Smooth muscle cell (in vitro differentiated cells): Measurements from ENCODE around the gene CYB561D1. TPM values are rescaled to one million over a fixed set of nuclear protein-coding genes. Genes with fewer than 3 reads are reported as not detected.
A peak's percentile ranks its signal among the peaks of the same experiment; 100 is the strongest.

Source experiments
- DNase-seq: peaks from one replicate; lab custom pipeline; 2025; ENCODE audit not compliant: unreplicated experiment; lab: John Stamatoyannopoulos, UW
- H2AFZ ChIP-seq: fragments of 200-600 bp; sonication (generic); 2 replicates; pipeline ENCODE4 v1.6.0; 2016; ENCODE audit warnings: antibody characterized with exemption, low read depth, mild to moderate bottlenecking
- H3F3A ChIP-seq: fragments of 200-600 bp; sonication (generic); 2 replicates; pipeline ENCODE4 v1.6.0; 2017; ENCODE audit warnings: antibody characterized with exemption, low read depth
- H3K27ac ChIP-seq: fragments of 200-600 bp; sonication (generic); 2 replicates; pipeline ENCODE4 v1.5.1; 2016; ENCODE audit warnings: low read depth, mild to moderate bottlenecking
- H3K27me3 ChIP-seq: fragments of 200-600 bp; sonication (generic); 2 replicates; pipeline ENCODE4 v1.6.1; 2016; ENCODE audit warnings: low read depth, mild to moderate bottlenecking
- H3K36me3 ChIP-seq: fragments of 200-600 bp; sonication (generic); 2 replicates; pipeline ENCODE4 v1.5.1; 2016; ENCODE audit warnings: low read depth
- H3K4me1 ChIP-seq: fragments of 200-600 bp; sonication (generic); 2 replicates; pipeline ENCODE4 v1.5.1; 2016; ENCODE audit warnings: low read depth
- H3K4me2 ChIP-seq: fragments of 200-600 bp; sonication (generic); 2 replicates; pipeline ENCODE4 v1.6.0; 2016; ENCODE audit warnings: mild to moderate bottlenecking
- H3K4me3 ChIP-seq: fragments of 200-600 bp; sonication (generic); 2 replicates; pipeline ENCODE4 v1.5.1; 2016; ENCODE audit warnings: mild to moderate bottlenecking
- H3K79me2 ChIP-seq: fragments of 200-600 bp; sonication (generic); 2 replicates; pipeline ENCODE4 v1.6.0; 2016; ENCODE audit warnings: low read depth, mild to moderate bottlenecking
- H3K9ac ChIP-seq: fragments of 200-600 bp; sonication (generic); 2 replicates; pipeline ENCODE4 v1.6.0; 2016; ENCODE audit warnings: low read depth
- H3K9me3 ChIP-seq: fragments of 200-600 bp; sonication (generic); replicated peaks from 2 replicates; pipeline ENCODE4 v1.5.1; 2016; ENCODE audit warnings: low read depth
- H4K20me1 ChIP-seq: fragments of 200-600 bp; sonication (generic); 2 replicates; pipeline ENCODE4 v1.6.0; 2016; ENCODE audit warnings: low read depth
- CTCF ChIP-seq: fragments of 200-600 bp; sonication (generic); IDR thresholded peaks from 2 replicates; pipeline ENCODE4 v1.5.1; 2017; ENCODE audit warnings: borderline replicate concordance, mild to moderate bottlenecking, antibody characterized with exemption; ENCODE audit not compliant: insufficient read depth, poor library complexity, severe bottlenecking
- WGBS: methylation state at CpG from one replicate; pipeline ENCODE4 v1.1.7; 2016; ENCODE audit warnings: low lambda C conversion rate; 5-methylcytosine and 5-hydroxymethylcytosine counted together
- polyA plus RNA-seq: library from polyadenylated mRNA; unstranded; fragments of >200 nt; fragmentation: Nextera tagmentation; extraction: Ambion mirVana; gene quantifications from 2 replicates; pipeline ENCODE4 v1.2.1, GENCODE V29; 2016
- total RNA-seq: library from RNA; depleted of rRNA; stranded (reverse); fragments of >200 nt; gene quantifications from 2 replicates; pipeline ENCODE4 v1.2.3, GENCODE V29; 2014

Gene CYB561D1
- total and polyA plus RNA-seq, 2 experiments from 2014 or later = 4.5 to 5.3 TPM

GRCh38 chr1:109531826-109532364, 38.0 kb downstream of the CYB561D1 start:
- no peaks in the 10 kb centered on the region for H4K20me1 ChIP-seq
- no peak overlapping the region for H3K9ac ChIP-seq
- WGBS = 53% methylated on average over 16 of the region's 16 CpGs
- no peak overlapping the region for H3K4me3 ChIP-seq
- H3K36me3 ChIP-seq = no peaks in the 10 kb centered on the region
- H3K4me1 ChIP-seq = no peaks in the 10 kb centered on the region
- TF ChIP-seq CTCF = no peak
- H3K4me2 ChIP-seq = peak overlapping the region; percentile 49
- no peaks in the 10 kb centered on the region for H3K9me3 ChIP-seq
- H2AFZ ChIP-seq = no peak overlapping the region
- no peaks in the 10 kb centered on the region for H3F3A ChIP-seq
- no peak for DNase-seq
- peaks cover 5% of the 10 kb centered on the region for H3K27me3 ChIP-seq
- H3K79me2 ChIP-seq = no peaks in the 10 kb centered on the region
- no peak overlapping the region for H3K27ac ChIP-seq

GRCh38 chr1:109532365-109533136, 38.7 kb downstream of the CYB561D1 start:
- peak overlapping the region; percentile 63 for H3K4me2 ChIP-seq

DNA sequence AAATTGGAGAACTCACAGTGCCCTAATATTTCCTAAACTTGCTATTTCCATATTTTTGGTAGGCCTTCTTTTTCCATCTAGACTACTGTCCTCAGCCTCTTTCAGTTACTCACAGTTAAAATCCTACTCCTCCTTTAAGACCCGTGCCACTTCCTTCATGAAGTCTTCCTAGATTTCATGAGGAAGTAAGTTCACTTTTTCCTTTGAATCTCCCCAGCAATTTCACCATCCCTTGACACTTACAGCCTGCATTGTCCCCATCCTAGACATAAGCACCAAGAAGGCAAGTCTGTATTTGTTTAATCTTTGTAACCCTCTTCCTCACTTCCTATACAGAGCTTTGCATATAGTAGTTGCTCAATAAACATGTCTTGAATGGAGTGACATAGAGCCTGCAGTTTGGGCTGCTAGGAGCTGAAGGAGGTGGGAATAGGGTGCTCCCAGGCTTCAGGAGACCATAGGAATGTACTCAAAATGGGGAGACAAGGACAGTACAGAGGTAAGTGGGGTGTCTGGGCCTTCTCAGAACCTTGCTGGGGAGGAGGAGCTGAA, 40.5 kb downstream of the CYB561D1 start:
- Histone ChIP-seq H4K20me1 (no peaks in the 10 kb centered on the region), H2AFZ (no peak overlapping the region), H3K27me3 (no peaks in the 10 kb centered on the region), H3F3A (no peaks in the 10 kb centered on the region), H3K4me1 (no peaks in the 10 kb centered on the region), H3K27ac (no peak overlapping the region), H3K79me2 (no peaks in the 10 kb centered on the region), H3K4me3 (no peak overlapping the region), H3K9me3 (no peaks in the 10 kb centered on the region), H3K36me3 (no peaks in the 10 kb centered on the region), H3K4me2 (no peak overlapping the region), H3K9ac (no peak overlapping the region)
- TF ChIP-seq CTCF = no peak
- 91% methylated on average over 1 of the region's 1 CpG for WGBS
- no peak for DNase-seq

More at GRCh38 chr1:109532365-109533136, 38.7 kb downstream of the CYB561D1 start:
- Histone ChIP-seq H3K36me3 (no peaks in the 10 kb centered on the region), H3K9ac (no peak overlapping the region), H3K4me3 (peak overlapping the region; percentile 15), H2AFZ (peak overlapping the region; percentile 82), H3K9me3 (no peaks in the 10 kb centered on the region), H3K79me2 (no peaks in the 10 kb centered on the region), H3K27me3 (no peaks in the 10 kb centered on the region), H4K20me1 (no peaks in the 10 kb centered on the region), H3F3A (no peaks in the 10 kb centered on the region), H3K4me1 (no peaks in the 10 kb centered on the region), H3K27ac (no peak overlapping the region)
- peak; percentile 65 for DNase-seq
- peak; percentile 90 for TF ChIP-seq CTCF
- 22% methylated on average over 12 of the region's 12 CpGs for WGBS

GRCh38 chr1:109535481-109535880, 41.6 kb downstream of the CYB561D1 start:
- 55% methylated on average over 4 of the region's 4 CpGs for WGBS

More at GRCh38 chr1:109535481-109535880, 41.6 kb downstream of the CYB561D1 start:
- H3K4me3 ChIP-seq = no peak overlapping the region
- H3K4me1 ChIP-seq = no peaks in the 10 kb centered on the region
- no peak overlapping the region for H3K9ac ChIP-seq
- H3K27ac ChIP-seq = no peak overlapping the region
- no peaks in the 10 kb centered on the region for H4K20me1 ChIP-seq
- H3K79me2 ChIP-seq = no peaks in the 10 kb centered on the region
- H2AFZ ChIP-seq = no peak overlapping the region
- no peak for DNase-seq
- no peaks in the 10 kb centered on the region for H3K9me3 ChIP-seq
- TF ChIP-seq CTCF = no peak
- H3F3A ChIP-seq = no peaks in the 10 kb centered on the region
- no peak overlapping the region for H3K4me2 ChIP-seq
- no peaks in the 10 kb centered on the region for H3K27me3 ChIP-seq
- no peaks in the 10 kb centered on the region for H3K36me3 ChIP-seq
